Endothelial cell (in vitro differentiated cells): Measurements from ENCODE around the gene PVALEF. TPM values are rescaled to one million over a fixed set of nuclear protein-coding genes. Genes with fewer than 3 reads are reported as not detected.

Source experiments
- DNase-seq: peaks from one replicate; pipeline ENCODE4 v3.0.0; 2021; ENCODE audit warnings: low spot score
- H3K27ac Mint-ChIP-seq: one replicate; pipeline ENCODE4 v1.8.0; 2021; ENCODE audit warnings: mixed read lengths, inconsistent platforms; ENCODE audit not compliant: unreplicated experiment
- H3K27me3 Mint-ChIP-seq: one replicate; pipeline ENCODE4 v1.8.0; 2021; ENCODE audit warnings: mild to moderate bottlenecking, moderate library complexity, mixed read lengths, inconsistent platforms; ENCODE audit not compliant: unreplicated experiment
- H3K36me3 Mint-ChIP-seq: one replicate; pipeline ENCODE4 v1.8.0; 2021; ENCODE audit warnings: mild to moderate bottlenecking, low read depth, mixed read lengths, inconsistent platforms; ENCODE audit not compliant: unreplicated experiment
- H3K4me1 Mint-ChIP-seq: one replicate; pipeline ENCODE4 v1.8.0; 2021; ENCODE audit warnings: mild to moderate bottlenecking, mixed read lengths, inconsistent platforms; ENCODE audit not compliant: unreplicated experiment
- H3K4me3 Mint-ChIP-seq: one replicate; pipeline ENCODE4 v1.8.0; 2021; ENCODE audit warnings: mild to moderate bottlenecking, mixed read lengths, inconsistent platforms; ENCODE audit not compliant: unreplicated experiment
- H3K9me3 Mint-ChIP-seq: one replicate; pipeline ENCODE4 v1.8.0; 2021; ENCODE audit warnings: mixed read lengths, inconsistent platforms; ENCODE audit not compliant: unreplicated experiment
- CTCF ChIP-seq: fragments of 200-600 bp; sonication (generic); IDR thresholded peaks from one replicate; pipeline ENCODE4 v1.5.0; 2021; ENCODE audit warnings: antibody characterized with exemption; ENCODE audit not compliant: unreplicated experiment
- total RNA-seq: library from RNA; stranded (reverse); fragmentation: NEBNext Ultra II Directional; extraction: Animal tissue kit (Norgen Biotek cat#: 25700); gene quantifications from one replicate; pipeline ENCODE4 v1.2.1, GENCODE V29; 2021; ENCODE audit not compliant: unreplicated experiment

The PVALEF gene
- total RNA-seq, 1 donor from 2014 or later: not detected

- Mint-ChIP-seq H3K4me1 (no peaks in the 10 kb centered on the region), H3K9me3 (no peaks in the 10 kb centered on the region), H3K27ac (no peak overlapping the region), H3K4me3 (no peak overlapping the region), H3K36me3 (no peaks in the 10 kb centered on the region), H3K27me3 (peaks cover 1% of the 10 kb centered on the region)
- TF ChIP-seq CTCF: no peak
- no peak for DNase-seq
Measured at GRCh38 chr17:81207610-81208581, 42.6 kb downstream of the PVALEF start.

GRCh38 chr17:81208651-81209050, 43.3 kb downstream of the PVALEF start:
- no peaks in the 10 kb centered on the region for H3K9me3 Mint-ChIP-seq
- H3K27ac Mint-ChIP-seq: no peak overlapping the region
- no peak for TF ChIP-seq CTCF
- peaks cover 1% of the 10 kb centered on the region for H3K27me3 Mint-ChIP-seq
- no peak overlapping the region for H3K4me3 Mint-ChIP-seq
- no peaks in the 10 kb centered on the region for H3K4me1 Mint-ChIP-seq
- DNase-seq: no peak
- no peaks in the 10 kb centered on the region for H3K36me3 Mint-ChIP-seq

DNA sequence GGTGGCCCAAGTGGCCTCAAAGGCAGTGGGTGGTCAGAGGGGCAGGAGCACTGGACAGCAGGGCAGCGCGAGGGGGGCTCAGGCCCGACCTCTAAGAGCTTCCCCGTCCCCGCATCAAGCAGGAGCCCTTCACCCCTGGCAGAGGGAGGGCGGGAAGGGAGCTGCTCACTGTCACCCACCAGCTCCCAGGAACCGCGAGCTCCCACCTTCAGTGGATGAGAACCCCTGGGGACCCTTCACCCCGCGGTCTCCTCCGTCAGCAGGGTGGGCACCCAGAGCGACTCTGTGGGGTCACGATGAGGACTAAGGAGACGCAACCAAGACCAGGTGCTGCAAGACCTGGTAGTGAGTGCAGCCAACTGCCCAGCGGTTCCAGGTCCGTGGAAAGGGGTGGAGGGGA, 43.8 kb downstream of the PVALEF start:
- Mint-ChIP-seq H3K4me1 (no peaks in the 10 kb centered on the region), H3K27ac (no peak overlapping the region), H3K27me3 (peaks cover 1% of the 10 kb centered on the region), H3K9me3 (no peaks in the 10 kb centered on the region), H3K36me3 (no peaks in the 10 kb centered on the region), H3K4me3 (no peak overlapping the region)
- DNase-seq: no peak
- TF ChIP-seq CTCF: no peak

- no peak for DNase-seq
- H3K9me3 Mint-ChIP-seq: no peaks in the 10 kb centered on the region
- no peak overlapping the region for H3K27ac Mint-ChIP-seq
- H3K27me3 Mint-ChIP-seq: peaks cover 1% of the 10 kb centered on the region
- no peaks in the 10 kb centered on the region for H3K36me3 Mint-ChIP-seq
- H3K4me1 Mint-ChIP-seq: no peaks in the 10 kb centered on the region
- no peak overlapping the region for H3K4me3 Mint-ChIP-seq
- no peak for TF ChIP-seq CTCF
Measured at GRCh38 chr17:81210466-81210865, 45.2 kb downstream of the PVALEF start.

DNA sequence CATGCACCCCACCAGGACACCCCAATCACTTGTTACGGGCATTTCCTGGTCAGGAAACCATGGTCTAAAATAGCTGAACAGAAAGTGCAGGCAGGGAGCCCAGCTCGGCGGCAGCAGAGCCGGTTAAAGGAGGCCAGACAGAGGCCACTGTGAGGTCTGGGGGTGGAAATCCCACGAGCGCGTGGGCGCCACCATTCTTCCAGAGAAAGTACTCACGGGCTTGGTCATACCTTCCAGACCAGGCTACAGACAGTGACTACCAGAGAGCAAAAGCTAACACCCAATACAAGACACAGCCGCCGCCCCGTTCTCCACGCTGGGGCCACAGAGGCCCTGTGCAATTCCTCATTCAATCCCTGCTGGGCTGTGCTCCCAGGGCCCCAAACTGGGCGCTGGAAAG, 45.6 kb downstream of the PVALEF start:
- no peak for TF ChIP-seq CTCF
- H3K27ac Mint-ChIP-seq: no peak overlapping the region
- no peak for DNase-seq
- H3K27me3 Mint-ChIP-seq: peaks cover 1% of the 10 kb centered on the region
- H3K9me3 Mint-ChIP-seq: no peaks in the 10 kb centered on the region
- no peaks in the 10 kb centered on the region for H3K36me3 Mint-ChIP-seq
- H3K4me1 Mint-ChIP-seq: no peaks in the 10 kb centered on the region
- H3K4me3 Mint-ChIP-seq: no peak overlapping the region
